HL-60/S4 treated with phorbol 12-myristate 13-acetate at 8.2 ng/mL for 4 days and 3 days (cell line): ENCODE data around the gene MACC1.
"Not testable (repeated sequence)": the region's sequence is repeated elsewhere in the genome, so short reads cannot be mapped to it uniquely, and the experiment has no call there.

Source experiments
- in situ Hi-C: fragments of 300-500 bp; cut with MboI; formaldehyde crosslinking; loops from 2 replicates; pipeline ENCODE4 v1.15.0; 2022; ENCODE audit warnings: low sequenced_read_pairs

The MACC1 gene

DNA sequence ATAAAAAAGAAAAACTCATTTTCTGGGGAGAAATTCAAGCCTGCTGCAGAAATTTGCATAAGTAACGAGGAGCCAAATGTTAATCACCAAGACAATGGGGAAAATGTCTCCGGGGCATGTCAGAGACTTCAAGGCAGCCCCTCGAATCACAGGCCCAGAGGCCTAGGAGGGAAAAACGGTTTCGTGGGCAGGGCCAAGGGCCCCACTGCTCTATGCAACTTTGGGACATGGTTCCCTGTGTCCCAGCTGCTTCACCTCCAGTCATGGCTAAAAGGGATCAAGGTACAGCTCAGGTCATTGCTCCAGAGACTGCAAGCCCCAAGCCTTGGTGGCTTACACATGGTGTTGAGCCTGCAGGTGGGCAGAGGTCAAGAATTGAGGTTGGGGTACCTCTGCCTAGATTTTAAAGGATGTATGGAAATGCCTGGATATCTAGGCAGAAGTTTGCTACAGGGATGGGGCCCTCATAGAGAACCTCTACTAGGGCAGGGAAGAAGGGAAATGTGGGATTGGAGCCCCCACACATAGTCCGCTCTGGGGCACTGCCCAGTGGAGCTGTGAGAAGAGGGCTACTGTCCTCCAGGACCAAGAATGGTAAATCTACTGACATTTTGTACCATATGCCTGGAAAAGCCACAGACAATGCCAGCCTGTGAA is 8.4 kb downstream of the MACC1 start:
- in situ Hi-C loops: no loop called here

- in situ Hi-C loops: not testable (repeated sequence)
These were observed 9.4 kb downstream of the MACC1 start for GRCh38 chr7:20207811-20208210.

DNA sequence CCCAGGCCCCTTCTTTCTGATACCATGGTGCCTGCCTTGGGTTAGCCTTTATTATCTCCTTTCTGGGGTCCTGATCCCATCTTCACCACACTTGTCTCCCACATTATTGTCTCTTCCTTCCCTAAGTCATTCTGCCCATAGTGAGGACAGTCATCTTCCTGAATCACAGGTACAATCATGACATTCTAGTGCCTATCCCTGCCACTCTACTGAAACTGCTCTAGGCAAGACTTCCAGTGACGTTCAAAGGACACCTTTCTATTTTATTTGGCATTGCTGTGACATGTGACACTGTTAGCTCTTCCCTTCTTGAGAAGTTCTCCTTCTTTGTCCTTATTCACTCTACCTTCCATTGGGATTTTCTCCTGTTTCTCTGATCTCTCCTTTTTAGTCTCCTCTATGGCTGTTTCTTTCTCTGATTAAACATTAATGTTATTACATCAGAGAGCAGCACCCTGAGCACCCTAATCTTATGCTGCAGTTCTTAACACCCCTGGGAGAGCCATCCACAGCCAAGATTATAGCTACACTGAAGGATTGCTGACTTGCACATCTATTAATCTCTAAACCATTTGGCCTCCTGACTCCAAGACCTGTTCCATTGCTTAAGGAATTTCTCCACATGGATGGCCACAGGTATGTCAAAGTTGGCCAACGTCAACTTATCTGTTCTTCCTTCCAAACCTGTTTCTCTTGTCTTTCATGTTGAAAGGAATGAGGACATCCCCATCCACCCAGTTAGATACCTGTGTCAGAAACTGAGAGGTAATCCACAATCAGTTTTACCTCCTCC is 10.9 kb downstream of the MACC1 start:
- in situ Hi-C loops: no loop called here

GRCh38 chr7:20203316-20203715 is 13.9 kb downstream of the MACC1 start:
- in situ Hi-C loops: no loop called here

DNA sequence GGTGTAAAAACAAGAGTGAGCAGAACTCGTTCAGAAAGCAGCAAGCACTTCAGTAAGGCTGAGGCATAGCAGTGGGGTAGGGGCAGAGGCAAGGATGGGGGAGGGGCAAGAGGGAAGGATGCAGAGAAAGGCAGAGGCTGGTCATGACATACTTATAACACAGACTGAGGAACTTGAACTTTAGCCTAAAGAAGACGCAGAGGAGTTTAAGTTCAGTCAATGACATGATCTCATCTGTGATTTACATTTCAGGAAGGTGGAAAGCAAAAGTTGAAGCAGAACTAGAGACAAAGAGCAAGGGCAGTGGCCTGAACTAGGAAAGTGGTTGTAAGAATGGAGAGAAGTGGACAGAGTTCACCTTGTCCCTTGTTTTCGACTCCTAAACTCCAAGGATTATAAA is 15.8 kb downstream of the MACC1 start:
- in situ Hi-C loops: no loop called here

DNA sequence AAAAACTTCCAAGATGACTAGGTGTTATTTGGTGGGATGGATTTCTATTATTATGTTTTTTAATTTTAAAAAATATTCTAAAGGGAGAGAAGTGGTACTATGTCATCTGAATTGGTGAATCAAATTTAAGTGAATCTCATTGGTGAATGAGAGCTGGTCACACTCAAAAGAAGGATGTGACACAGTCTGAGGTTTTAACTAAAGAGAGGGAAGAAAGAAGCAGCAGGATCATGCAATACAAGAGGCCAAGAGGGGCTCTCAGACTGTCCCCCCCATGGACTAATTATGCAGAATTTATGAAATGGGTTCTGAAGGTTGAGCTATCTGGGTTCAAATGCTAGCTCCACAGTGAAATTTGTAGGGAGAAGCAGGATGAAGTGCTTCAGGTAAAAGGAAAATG is 16.2 kb downstream of the MACC1 start:
- in situ Hi-C loops: no loop called here

GRCh38 chr7:20200361-20200760 is 16.8 kb downstream of the MACC1 start:
- in situ Hi-C loops: no loop called here

- in situ Hi-C loops: no loop called here
These were observed 18.0 kb downstream of the MACC1 start for GRCh38 chr7:20199015-20199737.

DNA sequence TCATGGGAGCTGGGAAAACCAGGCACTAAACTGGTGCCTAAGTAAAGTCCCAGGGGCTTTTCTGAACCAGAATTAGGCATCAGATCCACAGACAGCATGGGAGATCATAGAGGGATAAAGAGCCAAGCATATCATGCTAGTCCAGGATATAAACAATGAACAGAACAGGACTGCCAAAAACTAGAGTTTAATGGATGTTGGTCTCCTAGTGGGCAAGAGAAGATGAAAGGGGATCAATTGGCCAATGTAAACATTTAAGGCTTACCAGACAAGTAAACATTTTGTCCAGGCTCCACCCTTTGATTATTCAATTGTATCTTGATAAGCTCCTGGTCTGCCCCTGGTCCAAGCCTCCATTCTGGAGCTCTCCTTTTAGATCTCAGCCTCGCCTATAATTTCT is 18.9 kb downstream of the MACC1 start:
- in situ Hi-C loops: no loop called here

- in situ Hi-C loops: no loop called here
These were observed 19.3 kb downstream of the MACC1 start for GRCh38 chr7:20197837-20198236.

GRCh38 chr7:20197125-20197748 is 19.9 kb downstream of the MACC1 start:
- in situ Hi-C loops: no loop called here

GRCh38 chr7:20194343-20194995 is 22.7 kb downstream of the MACC1 start:
- in situ Hi-C loops: no loop called here

DNA sequence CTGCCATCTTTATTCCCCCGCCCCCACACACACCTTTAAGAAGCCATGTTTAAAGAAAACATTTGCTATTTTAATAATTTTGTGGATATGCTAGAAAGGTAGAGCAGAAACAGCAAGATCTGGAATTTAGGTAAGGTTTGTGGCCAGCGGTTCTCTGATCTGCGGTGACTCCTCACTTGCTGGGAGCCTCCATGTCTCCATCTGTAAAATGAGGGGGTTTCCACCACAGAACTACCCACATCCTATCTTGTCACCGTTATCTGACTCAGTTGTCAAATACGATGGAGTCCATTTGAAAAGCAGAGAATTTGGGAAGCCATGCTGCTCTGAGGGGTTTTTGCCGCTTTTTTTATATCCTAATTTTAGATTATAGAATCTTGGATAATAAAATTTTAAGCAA is 23.3 kb downstream of the MACC1 start:
- in situ Hi-C loops: no loop called here

DNA sequence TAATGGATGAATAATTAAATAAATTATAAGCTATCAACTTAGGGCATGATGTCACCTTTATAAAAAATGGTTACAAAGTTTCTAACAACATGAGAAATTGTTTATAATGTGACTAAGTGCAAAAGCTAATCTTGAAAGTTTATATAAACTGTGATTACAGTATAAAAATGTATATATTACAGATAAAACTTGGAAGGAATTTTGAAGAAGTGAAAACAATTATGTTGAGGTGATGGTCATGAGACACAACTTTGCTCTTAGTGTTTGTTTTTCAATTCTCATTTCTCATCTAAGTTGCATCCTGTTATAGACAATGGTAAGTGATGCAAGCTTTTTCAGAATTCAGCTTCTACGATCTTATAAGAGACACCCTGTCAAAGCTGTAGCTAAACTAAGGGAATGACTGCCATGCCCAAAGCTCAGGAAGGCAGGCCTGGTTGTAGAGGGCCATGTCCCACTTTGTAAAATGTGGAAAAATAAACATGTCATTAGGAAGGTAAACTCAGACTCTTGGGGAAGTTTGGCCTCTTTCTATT is 23.9 kb downstream of the MACC1 start:
- in situ Hi-C loops: no loop called here

GRCh38 chr7:20191391-20191869 is 25.8 kb downstream of the MACC1 start:
- in situ Hi-C loops: no loop called here

DNA sequence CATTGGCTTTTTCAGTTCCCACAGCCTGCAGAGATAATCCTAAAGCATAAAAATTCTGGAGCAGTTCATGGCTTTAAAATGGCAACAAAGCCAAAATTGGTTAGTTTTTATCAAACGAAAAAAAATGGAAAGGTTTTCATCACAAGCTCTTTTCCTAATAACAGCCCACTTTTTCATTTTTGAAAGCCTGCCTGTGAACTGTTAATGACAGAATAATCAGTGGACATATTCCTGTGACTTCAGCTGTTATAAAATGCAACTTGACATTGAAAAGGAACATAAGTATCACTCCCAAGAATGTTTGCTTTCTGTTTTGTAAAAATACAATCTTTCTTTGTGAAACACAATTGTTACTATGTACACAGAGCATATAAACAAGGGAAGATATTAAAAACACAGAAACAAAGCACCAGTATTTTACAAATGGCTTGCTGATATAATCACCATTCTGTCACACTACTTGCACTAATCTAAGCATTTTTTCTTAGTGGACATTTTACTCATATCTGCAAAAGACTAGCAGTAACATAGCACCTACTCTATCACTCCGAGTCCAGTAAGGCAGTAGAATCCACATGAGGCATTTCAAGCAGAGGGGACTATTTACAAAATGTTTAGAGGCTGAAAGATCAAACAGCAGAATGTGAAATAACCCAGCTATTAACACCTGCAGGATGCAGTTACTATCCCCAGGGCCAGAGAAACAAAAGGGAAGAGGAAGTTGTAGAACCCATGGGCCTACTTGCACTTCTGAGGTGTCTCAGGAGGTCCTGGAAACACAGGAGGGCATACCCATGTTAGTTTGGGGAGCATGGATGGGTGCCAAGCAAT is 26.4 kb downstream of the MACC1 start:
- in situ Hi-C loops: no loop called here

GRCh38 chr7:20189852-20190251 is 27.3 kb downstream of the MACC1 start:
- in situ Hi-C loops: no loop called here

GRCh38 chr7:20188567-20188966 is 28.6 kb downstream of the MACC1 start:
- in situ Hi-C loops: no loop called here

- in situ Hi-C loops: not testable (repeated sequence)
These were observed 29.3 kb downstream of the MACC1 start for GRCh38 chr7:20187850-20188249.

DNA sequence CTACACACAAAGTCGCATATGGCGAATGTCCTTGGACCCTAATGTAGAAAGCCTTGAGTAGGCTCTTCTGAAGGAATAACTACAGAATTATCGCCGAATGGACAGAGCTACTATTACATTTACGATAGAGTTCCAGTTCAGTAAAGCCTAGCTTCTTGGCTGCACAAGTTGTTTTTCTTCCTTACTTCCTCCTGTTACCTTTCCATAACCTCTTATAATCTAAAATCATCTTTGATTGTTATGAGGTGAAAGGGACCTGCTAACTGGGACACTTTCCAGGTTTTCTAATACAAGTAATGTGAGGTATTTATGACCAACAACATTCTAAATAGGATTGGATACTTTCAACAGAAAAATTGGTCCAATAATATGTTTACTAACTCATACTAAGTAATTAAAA is 31.2 kb downstream of the MACC1 start:
- in situ Hi-C loops: no loop called here
